ENCODE results near the gene HDLBP.

DNA sequence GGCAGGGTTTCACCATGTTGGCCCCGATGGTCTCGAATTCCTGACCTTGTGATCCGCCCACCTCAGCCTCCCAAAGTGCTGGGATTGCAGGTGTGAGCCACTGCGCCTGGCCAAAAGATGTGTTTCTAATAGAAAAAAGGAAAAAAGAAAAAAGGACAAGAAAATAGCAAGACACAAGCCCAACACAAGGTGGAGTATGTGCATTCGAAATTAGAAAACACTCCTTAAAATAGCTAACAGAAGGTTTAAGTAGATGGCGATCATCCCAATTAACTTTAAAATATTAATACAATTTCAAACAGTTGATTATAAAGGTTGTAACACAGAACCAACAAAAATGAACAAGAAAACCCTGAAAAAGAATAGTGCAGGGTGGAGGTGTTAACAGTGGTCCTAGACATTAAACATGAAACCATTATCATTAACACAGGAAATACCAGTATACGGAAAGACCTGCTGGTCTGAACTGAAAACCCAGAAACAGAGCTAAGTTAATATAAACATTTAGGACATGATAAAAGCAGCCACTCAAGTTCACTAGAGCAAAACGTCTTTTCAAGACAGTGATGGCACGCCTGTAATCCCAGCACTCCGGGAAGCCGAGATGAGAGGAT is 57.9 kb downstream of the HDLBP start:
- TF ChIP-seq, protein P1, sequence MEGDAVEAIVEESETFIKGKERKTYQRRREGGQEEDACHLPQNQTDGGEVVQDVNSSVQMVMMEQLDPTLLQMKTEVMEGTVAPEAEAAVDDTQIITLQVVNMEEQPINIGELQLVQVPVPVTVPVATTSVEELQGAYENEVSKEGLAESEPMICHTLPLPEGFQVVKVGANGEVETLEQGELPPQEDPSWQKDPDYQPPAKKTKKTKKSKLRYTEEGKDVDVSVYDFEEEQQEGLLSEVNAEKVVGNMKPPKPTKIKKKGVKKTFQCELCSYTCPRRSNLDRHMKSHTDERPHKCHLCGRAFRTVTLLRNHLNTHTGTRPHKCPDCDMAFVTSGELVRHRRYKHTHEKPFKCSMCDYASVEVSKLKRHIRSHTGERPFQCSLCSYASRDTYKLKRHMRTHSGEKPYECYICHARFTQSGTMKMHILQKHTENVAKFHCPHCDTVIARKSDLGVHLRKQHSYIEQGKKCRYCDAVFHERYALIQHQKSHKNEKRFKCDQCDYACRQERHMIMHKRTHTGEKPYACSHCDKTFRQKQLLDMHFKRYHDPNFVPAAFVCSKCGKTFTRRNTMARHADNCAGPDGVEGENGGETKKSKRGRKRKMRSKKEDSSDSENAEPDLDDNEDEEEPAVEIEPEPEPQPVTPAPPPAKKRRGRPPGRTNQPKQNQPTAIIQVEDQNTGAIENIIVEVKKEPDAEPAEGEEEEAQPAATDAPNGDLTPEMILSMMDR (IDR thresholded peaks at IDR 0.05; ENCODE audit: low read depth, low read length), result no peak
- TF ChIP-seq EZH2phosphoT487 (IDR thresholded peaks at IDR 0.05; ENCODE audit: low read depth), result no peak

Data from OCI-LY3 (cell line).